Spleen (tissue), 11 donors: ENCODE results near the gene OGFR. TPM values are rescaled to one million over a fixed set of nuclear protein-coding genes. Genes with fewer than 3 reads are reported as not detected.

Experiments
- DNase-seq: peaks from one replicate; pipeline ENCODE4 v3.0.0-alpha.2; 2020
- H3K27ac ChIP-seq, 8 donors: fragments of 200-600 bp; sonication (generic) in 7 of 8; 1 replicate in 4 of 8; 2 replicates in 4 of 8; pipeline versions ENCODE4 v1.5.0 to v1.8.0; 2016 to 2021; ENCODE audit warnings: inconsistent platforms in 4 of 8, mild to moderate bottlenecking in 4 of 8, moderate library complexity in 1 of 8
- H3K27me3 ChIP-seq, 7 donors: fragments of 200-600 bp; sonication (generic) in 6 of 7; replicated peaks in 1 of 7; 1 replicate in 4 of 7; 2 replicates in 3 of 7; pipeline versions ENCODE4 v1.5.0 to v1.8.0; 2016 to 2021; ENCODE audit warnings: inconsistent platforms in 3 of 7, mild to moderate bottlenecking in 1 of 7
- H3K36me3 ChIP-seq, 6 donors: fragments of 200-600 bp; sonication (generic) in 5 of 6; 1 replicate in 4 of 6; 2 replicates in 2 of 6; pipeline versions ENCODE4 v1.5.0 to v1.8.0; 2016 to 2021; ENCODE audit warnings: inconsistent platforms in 2 of 6
- H3K4me1 ChIP-seq, 6 donors: fragments of 200-600 bp; sonication (generic) in 5 of 6; 1 replicate in 3 of 6; 2 replicates in 3 of 6; pipeline versions ENCODE4 v1.5.0 to v1.8.0; 2016 to 2021; ENCODE audit warnings: inconsistent platforms in 3 of 6
- H3K4me3 ChIP-seq, 8 donors: fragments of 200-600 bp; sonication (generic) in 7 of 8; 1 replicate in 4 of 8; 2 replicates in 4 of 8; pipeline versions ENCODE4 v1.5.0 to v1.8.0; 2016 to 2021; ENCODE audit warnings: inconsistent platforms in 4 of 8, mild to moderate bottlenecking in 4 of 8, moderate library complexity in 2 of 8
- H3K9me3 ChIP-seq, 8 donors: fragments of 200-600 bp; sonication (generic) in 7 of 8; 1 replicate in 4 of 8; 2 replicates in 4 of 8; pipeline versions ENCODE4 v1.5.0 to v1.8.0; 2016 to 2021; ENCODE audit warnings: inconsistent platforms in 4 of 8
- POLR2A ChIP-seq, 3 donors: fragments of 450-650 bp; IDR thresholded peaks; one replicate each; pipeline ENCODE4 v1.5.1; 2017; ENCODE audit warnings: antibody characterized with exemption in 3 of 3, mild to moderate bottlenecking in 1 of 3
- POLR2AphosphoS5 ChIP-seq, 3 donors: sonication (generic); formaldehyde crosslinking; IDR thresholded peaks; one replicate each; pipeline ENCODE4 v1.5.1; 2017; ENCODE audit warnings: antibody characterized with exemption in 3 of 3
- WGBS, 5 donors: extraction: QIAGEN DNeasy Blood & Tissue Kit in 3 of 5; methylation state at CpG; one replicate each; pipeline versions ENCODE4 v1.1.5 to v1.1.7; 2013 to 2018; 5-methylcytosine and 5-hydroxymethylcytosine counted together
- intact Hi-C: fragments of 100-400 bp; cut with DNase I; formaldehyde crosslinking; loops from one replicate; pipeline ENCODE4 v1.15.0; 2023; ENCODE audit warnings: low total_unique reads
- polyA plus RNA-seq, 3 donors: library from polyadenylated mRNA; stranded (reverse); fragments of 200-250 nt; gene quantifications; one replicate each; pipeline ENCODE4 v1.2.1, GENCODE V29; 2013
- total RNA-seq, 7 donors: library from RNA; depleted of rRNA in 3 of 7; stranded (reverse); fragments of >200 nt in 3 of 7; fragmentation: NEBNext Ultra II Directional in 4 of 7; extraction: Animal tissue kit (Norgen Biotek cat#: 25700) in 4 of 7; gene quantifications; one replicate each; pipeline versions ENCODE4 v1.1.0 to v1.2.1, GENCODE V29; 2016 to 2021
- TF ChIP-seq, protein P1 (sequence below), 11 experiments: fragments of 200-600 bp in 7 of 11; fragments of 450-650 bp in 4 of 11; sonication (generic) in 4 of 11; IDR thresholded peaks in 8 of 11; conservative IDR thresholded peaks in 3 of 11; 1 replicate in 7 of 11; 2 replicates in 4 of 11; pipeline versions ENCODE4 v1.4.0 to v1.8.0; 2016 to 2021; ENCODE audit warnings: antibody characterized with exemption in 11 of 11, inconsistent platforms in 4 of 11, mild to moderate bottlenecking in 1 of 11
- donor health status: healthy with polysubstance abuse.
- donor health status: DM: no; HTN: no; CAD: no; lungs with moderate emphysema.
- donor health status: DM: no; HTN: no; CAD: no.
- donor health status: Bipolar disorder and iron deficiency.
- donor health status: healthy.
- donor health status: DM: no; HTN: no; CAD: no.
- donor health status: DM: yes; HTN: yes; CAD: no.

Gene OGFR
- total and polyA plus RNA-seq, 10 donors = 46.0 to 127 (median 78.2) TPM

DNA sequence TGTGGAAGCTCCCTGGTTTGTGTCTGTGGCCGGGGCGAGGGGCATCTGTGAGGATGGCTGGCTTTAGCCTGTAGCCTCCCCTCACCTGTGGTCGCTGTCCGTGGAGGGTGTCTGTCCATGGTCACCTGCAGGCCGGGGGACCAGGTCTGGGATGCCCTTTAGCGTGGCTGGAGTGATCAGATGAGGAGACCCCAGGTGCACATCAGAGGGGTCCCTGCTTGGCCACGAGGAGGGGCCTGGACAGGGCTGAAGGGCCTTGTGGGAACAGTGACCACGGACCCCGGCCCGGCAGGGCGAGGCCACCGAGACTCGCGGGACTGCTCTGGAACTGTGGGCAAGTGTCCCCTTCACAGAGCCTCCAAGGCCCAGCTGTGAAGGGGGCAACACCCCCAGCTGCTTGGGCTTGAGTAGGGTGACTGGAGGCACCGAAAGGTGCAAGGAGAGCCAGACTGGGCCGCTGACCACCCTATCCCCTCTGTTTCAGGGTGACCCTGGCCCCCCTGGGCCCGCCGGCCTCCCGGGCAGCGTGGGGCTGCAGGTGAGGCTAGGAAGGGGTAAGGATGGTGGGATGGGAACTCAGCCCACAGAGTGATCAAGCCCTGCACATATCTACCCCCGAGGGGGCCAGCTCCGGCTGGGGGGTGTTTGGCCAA is 20.8 kb downstream of the OGFR start:
- H3K9me3 ChIP-seq = no peaks in the 10 kb centered on the region
- H3K27ac ChIP-seq = peak overlapping the region in 2 of 8 donors; percentile 63 to 76
- DNase-seq = no peak
- intact Hi-C loops = no loop called here
- WGBS, 5 donors = 62 to 90% (median 74%) methylated on average over 6 to 22 of the region's 22 CpGs
- H3K4me1 ChIP-seq = peaks cover 0 to 24% (median 15%) of the 10 kb centered on the region in 6 donors
- no peaks in the 10 kb centered on the region for H3K36me3 ChIP-seq
- H3K27me3 ChIP-seq = peaks cover 0 to 48% (median 0%) of the 10 kb centered on the region in 7 donors
- TF ChIP-seq POLR2A (IDR thresholded peaks at IDR 0.05) (no peak), POLR2AphosphoS5 (IDR thresholded peaks at IDR 0.05) (no peak)
- TF ChIP-seq, protein P1, sequence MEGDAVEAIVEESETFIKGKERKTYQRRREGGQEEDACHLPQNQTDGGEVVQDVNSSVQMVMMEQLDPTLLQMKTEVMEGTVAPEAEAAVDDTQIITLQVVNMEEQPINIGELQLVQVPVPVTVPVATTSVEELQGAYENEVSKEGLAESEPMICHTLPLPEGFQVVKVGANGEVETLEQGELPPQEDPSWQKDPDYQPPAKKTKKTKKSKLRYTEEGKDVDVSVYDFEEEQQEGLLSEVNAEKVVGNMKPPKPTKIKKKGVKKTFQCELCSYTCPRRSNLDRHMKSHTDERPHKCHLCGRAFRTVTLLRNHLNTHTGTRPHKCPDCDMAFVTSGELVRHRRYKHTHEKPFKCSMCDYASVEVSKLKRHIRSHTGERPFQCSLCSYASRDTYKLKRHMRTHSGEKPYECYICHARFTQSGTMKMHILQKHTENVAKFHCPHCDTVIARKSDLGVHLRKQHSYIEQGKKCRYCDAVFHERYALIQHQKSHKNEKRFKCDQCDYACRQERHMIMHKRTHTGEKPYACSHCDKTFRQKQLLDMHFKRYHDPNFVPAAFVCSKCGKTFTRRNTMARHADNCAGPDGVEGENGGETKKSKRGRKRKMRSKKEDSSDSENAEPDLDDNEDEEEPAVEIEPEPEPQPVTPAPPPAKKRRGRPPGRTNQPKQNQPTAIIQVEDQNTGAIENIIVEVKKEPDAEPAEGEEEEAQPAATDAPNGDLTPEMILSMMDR (IDR thresholded peaks at IDR 0.05 in 8 of 11, conservative IDR thresholded peaks at IDR 0.05 in 3 of 11) = no peak
- peak overlapping the region in 2 of 8 donors; percentile 49 to 72 for H3K4me3 ChIP-seq

DNA sequence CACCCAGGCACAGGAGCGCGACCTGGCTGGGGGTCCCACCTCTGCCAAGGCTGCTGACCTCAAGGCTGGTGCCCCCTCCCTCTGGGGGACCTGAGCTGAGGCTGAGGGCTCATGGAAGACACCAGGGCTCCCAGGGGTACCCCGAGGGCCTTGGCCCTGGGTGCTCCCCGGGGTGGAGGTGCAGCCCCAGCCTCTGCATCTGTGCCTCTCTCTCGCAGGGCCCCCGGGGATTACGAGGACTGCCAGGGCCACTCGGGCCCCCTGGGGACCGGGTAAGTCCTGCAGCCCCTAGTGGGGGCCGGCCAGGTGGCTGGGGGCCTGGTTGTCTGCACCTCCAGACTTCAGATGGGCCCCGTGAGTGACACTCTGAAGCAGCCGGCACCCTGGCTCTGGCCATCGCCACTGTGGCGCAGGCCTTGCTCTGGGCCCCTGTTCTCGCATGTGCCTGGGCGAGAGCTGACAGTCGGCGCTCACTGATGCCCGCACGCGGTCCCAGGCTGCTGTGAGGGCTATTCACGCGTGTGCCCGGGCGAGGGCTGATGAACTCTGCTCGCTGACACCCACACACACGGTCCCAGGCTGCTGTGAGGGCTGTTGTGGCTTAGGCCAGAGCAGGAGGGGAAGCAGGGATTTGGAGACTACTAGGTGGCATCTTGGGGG is 21.5 kb downstream of the OGFR start:
- Histone ChIP-seq H3K27me3 (peaks cover 0 to 42% (median 0%) of the 10 kb centered on the region in 7 donors), H3K4me3 (no peak overlapping the region), H3K9me3 (no peaks in the 10 kb centered on the region), H3K4me1 (peaks cover 0 to 27% (median 18%) of the 10 kb centered on the region in 6 donors), H3K36me3 (no peaks in the 10 kb centered on the region), H3K27ac (peak overlapping the region in 1 of 8 donors; percentile 76)
- DNase-seq = no peak
- WGBS, 5 donors = 30 to 78% (median 62%) methylated on average over 2 to 27 of the region's 27 CpGs
- intact Hi-C loops = no loop called here
- TF ChIP-seq POLR2AphosphoS5 (IDR thresholded peaks at IDR 0.05) (no peak), POLR2A (IDR thresholded peaks at IDR 0.05) (no peak)
- TF ChIP-seq, protein P1 (IDR thresholded peaks at IDR 0.05 in 8 of 11, conservative IDR thresholded peaks at IDR 0.05 in 3 of 11) = no peak

DNA sequence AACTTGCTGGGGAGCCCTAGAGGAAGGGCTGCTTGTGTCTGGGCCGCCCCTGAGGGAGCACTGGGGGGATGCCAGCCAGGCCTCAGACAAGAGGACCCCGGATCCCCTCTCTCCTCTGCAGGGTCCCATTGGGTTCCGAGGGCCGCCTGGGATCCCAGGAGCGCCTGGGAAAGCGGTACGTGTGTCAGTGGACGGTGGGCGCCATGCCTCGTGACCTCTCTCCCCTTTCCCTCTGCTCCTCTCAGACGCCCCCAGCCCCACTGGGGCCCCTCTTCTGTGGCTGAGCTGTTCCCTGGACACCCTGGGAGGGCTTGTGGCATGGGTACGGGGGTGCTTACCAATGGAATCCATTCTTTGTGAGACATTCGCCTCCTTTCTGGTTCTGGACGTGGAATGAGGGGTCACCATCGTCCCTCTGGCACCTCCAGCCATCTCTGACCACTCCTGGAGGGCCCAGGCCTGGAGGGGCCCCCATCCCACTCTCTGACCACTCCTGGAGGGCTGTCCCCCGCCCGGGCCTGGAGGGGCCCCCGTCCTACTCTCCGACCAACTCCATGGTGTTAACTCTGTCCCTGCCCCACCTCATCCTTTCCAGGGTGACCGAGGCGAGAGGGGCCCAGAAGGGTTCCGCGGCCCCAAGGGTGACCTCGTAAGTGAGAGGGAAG is 22.1 kb downstream of the OGFR start:
- peaks cover 0 to 33% (median 24%) of the 10 kb centered on the region in 6 donors for H3K4me1 ChIP-seq
- 86 to 94% (median 91%) methylated on average over 20 to 24 of the region's 24 CpGs for WGBS, 5 donors
- intact Hi-C loops = no loop called here
- peaks cover 0 to 35% (median 0%) of the 10 kb centered on the region in 7 donors for H3K27me3 ChIP-seq
- peak overlapping the region in 1 of 8 donors; percentile 76 for H3K27ac ChIP-seq
- no peak for DNase-seq
- TF ChIP-seq POLR2AphosphoS5 (IDR thresholded peaks at IDR 0.05) = no peak
- TF ChIP-seq, protein P1 (IDR thresholded peaks at IDR 0.05 in 8 of 11, conservative IDR thresholded peaks at IDR 0.05 in 3 of 11) = no peak
- no peak for TF ChIP-seq POLR2A (IDR thresholded peaks at IDR 0.05)
- no peak overlapping the region for H3K4me3 ChIP-seq
- no peaks in the 10 kb centered on the region for H3K9me3 ChIP-seq
- H3K36me3 ChIP-seq = no peaks in the 10 kb centered on the region
